ENCODE results near the gene TBX18. TPM values are rescaled to one million over a fixed set of nuclear protein-coding genes. Genes with fewer than 3 reads are reported as not detected.

TBX18 gene
- total and polyA plus RNA-seq, 9 of the 15 experiments (the other 6 are each of a cell fraction or from before 2014, with no cell fraction given): 4.0 to 36.1 (median 20.7) TPM

DNA sequence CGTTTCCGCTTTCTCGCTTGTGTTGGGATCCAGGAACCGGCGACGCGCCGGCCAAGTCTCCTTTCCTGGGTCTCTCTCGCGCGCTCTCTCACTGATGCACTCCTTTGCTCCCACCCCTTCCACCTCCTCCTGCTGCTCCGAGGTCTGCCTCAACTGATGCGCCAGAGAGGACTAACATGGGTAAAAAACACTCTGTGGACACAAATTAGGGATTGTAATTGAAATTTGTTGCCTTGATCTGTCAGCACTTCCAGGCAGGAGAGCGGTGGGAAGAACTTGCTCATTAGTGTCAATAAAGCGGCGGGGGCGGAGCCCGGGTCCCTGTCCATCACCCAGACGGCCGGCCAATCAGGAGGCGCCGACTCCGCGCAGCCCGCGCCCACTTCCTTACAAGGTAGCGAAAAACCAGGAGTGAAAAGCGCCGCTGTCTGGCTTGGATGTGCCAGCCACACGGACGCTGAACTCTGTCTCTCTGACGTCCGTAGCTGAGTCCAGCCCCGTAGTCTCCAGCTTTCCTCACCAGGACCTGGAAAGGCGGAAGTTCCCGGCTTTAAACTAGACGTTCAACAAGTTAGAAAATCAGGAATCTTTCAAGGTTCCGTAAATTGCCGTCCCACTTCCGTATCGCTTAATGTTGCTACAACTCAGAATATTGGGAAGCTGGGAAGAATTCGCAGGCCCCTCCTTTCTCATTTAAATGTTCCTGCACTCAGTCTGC is at the start of gene TBX18 (continued):
- no peak for TF ChIP-seq NR1H2 (CRISPR knock-in tag; IDR thresholded peaks at IDR 0.05)
- no peak for TF ChIP-seq TEAD2 (tag; IDR thresholded peaks at IDR 0.05)
- peak; percentile 83 for TF ChIP-seq ATF7 (IDR thresholded peaks at IDR 0.05)
- TF ChIP-seq KLF16 (IDR thresholded peaks at IDR 0.05): no peak
- TF ChIP-seq KDM1A (IDR thresholded peaks at IDR 0.05): no peak
- TF ChIP-seq NCOA4 (IDR thresholded peaks at IDR 0.05; ENCODE audit: partially characterized antibody): no peak
- no peak for TF ChIP-seq ZFPM2 (CRISPR knock-in tag; IDR thresholded peaks at IDR 0.05)
- TF ChIP-seq FOXK1 (CRISPR knock-in tag; IDR thresholded peaks at IDR 0.05; ENCODE audit: borderline replicate concordance): no peak
- no peak for TF ChIP-seq BCOR (IDR thresholded peaks at IDR 0.05)
- TF ChIP-seq, protein P1, sequence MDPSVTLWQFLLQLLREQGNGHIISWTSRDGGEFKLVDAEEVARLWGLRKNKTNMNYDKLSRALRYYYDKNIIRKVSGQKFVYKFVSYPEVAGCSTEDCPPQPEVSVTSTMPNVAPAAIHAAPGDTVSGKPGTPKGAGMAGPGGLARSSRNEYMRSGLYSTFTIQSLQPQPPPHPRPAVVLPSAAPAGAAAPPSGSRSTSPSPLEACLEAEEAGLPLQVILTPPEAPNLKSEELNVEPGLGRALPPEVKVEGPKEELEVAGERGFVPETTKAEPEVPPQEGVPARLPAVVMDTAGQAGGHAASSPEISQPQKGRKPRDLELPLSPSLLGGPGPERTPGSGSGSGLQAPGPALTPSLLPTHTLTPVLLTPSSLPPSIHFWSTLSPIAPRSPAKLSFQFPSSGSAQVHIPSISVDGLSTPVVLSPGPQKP (CRISPR knock-in tag; IDR thresholded peaks at IDR 0.05): no peak
- peak; percentile 50; the same call in 1 of the 2 replicates for TF ChIP-seq MYC (IDR thresholded peaks at IDR 0.05; ENCODE audit: low read depth, low read length)
- no peak for TF ChIP-seq MYC (CRISPR knock-in tag; IDR thresholded peaks at IDR 0.05; ENCODE audit: borderline replicate concordance, low read depth)
- TF ChIP-seq, protein P2, sequence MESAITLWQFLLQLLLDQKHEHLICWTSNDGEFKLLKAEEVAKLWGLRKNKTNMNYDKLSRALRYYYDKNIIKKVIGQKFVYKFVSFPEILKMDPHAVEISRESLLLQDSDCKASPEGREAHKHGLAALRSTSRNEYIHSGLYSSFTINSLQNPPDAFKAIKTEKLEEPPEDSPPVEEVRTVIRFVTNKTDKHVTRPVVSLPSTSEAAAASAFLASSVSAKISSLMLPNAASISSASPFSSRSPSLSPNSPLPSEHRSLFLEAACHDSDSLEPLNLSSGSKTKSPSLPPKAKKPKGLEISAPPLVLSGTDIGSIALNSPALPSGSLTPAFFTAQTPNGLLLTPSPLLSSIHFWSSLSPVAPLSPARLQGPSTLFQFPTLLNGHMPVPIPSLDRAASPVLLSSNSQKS (CRISPR knock-in tag; IDR thresholded peaks at IDR 0.05): no peak
- TF ChIP-seq ZNF12 (CRISPR knock-in tag; IDR thresholded peaks at IDR 0.05): no peak
- peak in 1 of 2 experiments; percentile 82; a peak in 2 of 4 replicates for TF ChIP-seq RCOR1 (IDR thresholded peaks at IDR 0.05; ENCODE audit: borderline replicate concordance in 1 of 2, low read depth in 2 of 2, low read length in 2 of 2)
- TF ChIP-seq DIDO1 (tag; IDR thresholded peaks at IDR 0.05; ENCODE audit: low read depth): no peak
- TF ChIP-seq HNRNPLL (IDR thresholded peaks at IDR 0.05; ENCODE audit: low read depth, low read length, poor library complexity, severe bottlenecking): peak; percentile 70
- TF ChIP-seq KDM5B (IDR thresholded peaks at IDR 0.05; ENCODE audit: insufficient replicate concordance, low read depth, low read length): peak; percentile 76
- no peak for TF ChIP-seq ZNF79 (CRISPR knock-in tag; IDR thresholded peaks at IDR 0.05; ENCODE audit: low read depth)
- TF ChIP-seq E2F3 (CRISPR knock-in tag; IDR thresholded peaks at IDR 0.05): no peak
- no peak for TF ChIP-seq HNRNPH1 (optimal IDR thresholded peaks at IDR 0.05; ENCODE audit: low read depth, low read length)
- TF ChIP-seq, protein P3, sequence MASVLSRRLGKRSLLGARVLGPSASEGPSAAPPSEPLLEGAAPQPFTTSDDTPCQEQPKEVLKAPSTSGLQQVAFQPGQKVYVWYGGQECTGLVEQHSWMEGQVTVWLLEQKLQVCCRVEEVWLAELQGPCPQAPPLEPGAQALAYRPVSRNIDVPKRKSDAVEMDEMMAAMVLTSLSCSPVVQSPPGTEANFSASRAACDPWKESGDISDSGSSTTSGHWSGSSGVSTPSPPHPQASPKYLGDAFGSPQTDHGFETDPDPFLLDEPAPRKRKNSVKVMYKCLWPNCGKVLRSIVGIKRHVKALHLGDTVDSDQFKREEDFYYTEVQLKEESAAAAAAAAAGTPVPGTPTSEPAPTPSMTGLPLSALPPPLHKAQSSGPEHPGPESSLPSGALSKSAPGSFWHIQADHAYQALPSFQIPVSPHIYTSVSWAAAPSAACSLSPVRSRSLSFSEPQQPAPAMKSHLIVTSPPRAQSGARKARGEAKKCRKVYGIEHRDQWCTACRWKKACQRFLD (CRISPR knock-in tag; IDR thresholded peaks at IDR 0.05): no peak
- TF ChIP-seq RB1 (IDR thresholded peaks at IDR 0.05; ENCODE audit: low read depth): peak; percentile 24; the same call in 1 of the 2 replicates
- no peak for TF ChIP-seq RBM15 (IDR thresholded peaks at IDR 0.05; ENCODE audit: insufficient read depth, low read length)
